H1 (cell line): ENCODE data around the gene BMPR1A. TPM values are rescaled to one million over a fixed set of nuclear protein-coding genes. Genes with fewer than 3 reads are reported as not detected.

Experiments used
- CTCF ChIA-PET: fragments of 300-600 bp; sonication (Branson Sonifier 250); formaldehyde crosslinking; loops from one replicate; lab custom pipeline; 2021; ENCODE audit not compliant: partially characterized antibody; lab: Charles Lee
- POLR2A ChIA-PET: fragments of 300-600 bp; sonication (Branson Sonifier 250); formaldehyde crosslinking; loops from one replicate; lab custom pipeline; 2021; ENCODE audit warnings: inconsistent platforms; ENCODE audit not compliant: partially characterized antibody; lab: Charles Lee
- DNase-seq, 2 experiments: peaks; one replicate each; pipeline versions ENCODE4 v3.0.0 to v3.0.0-alpha.2; 2010 to 2022; ENCODE audit warnings: low spot score in 2 of 2, low read depth in 1 of 2, mixed read lengths in 1 of 2
- FAIRE-seq: peaks from 2 replicates; lab custom pipeline; 2011; peaks lifted over from hg19 to GRCh38; lab: Jason Lieb, UNC
- H2AFZ ChIP-seq: 2 replicates; pipeline ENCODE4 v1.8.1; 2012; ENCODE audit warnings: low read length, inconsistent platforms
- H2AK5ac ChIP-seq: 2 replicates; pipeline ENCODE4 v1.6.1; 2013; ENCODE audit warnings: low read depth, low read length
- H2BK120ac ChIP-seq: replicated peaks from 2 replicates; pipeline ENCODE3; 2013; ENCODE audit warnings: low read depth, low read length, inconsistent platforms
- H2BK12ac ChIP-seq: 2 replicates; pipeline ENCODE4 v1.6.1; 2013; ENCODE audit warnings: low read depth, low read length
- H2BK15ac ChIP-seq: 2 replicates; pipeline ENCODE4 v1.6.1; 2013; ENCODE audit warnings: low read length
- H2BK20ac ChIP-seq: 2 replicates; pipeline ENCODE4 v1.6.1; 2013; ENCODE audit warnings: low read length
- H2BK5ac ChIP-seq: 2 replicates; pipeline ENCODE4 v1.6.1; 2013; ENCODE audit warnings: low read depth, low read length
- H3K14ac ChIP-seq: 2 replicates; pipeline ENCODE4 v1.6.1; 2013; ENCODE audit warnings: inconsistent platforms; ENCODE audit not compliant: insufficient read length
- H3K18ac ChIP-seq: 2 replicates; pipeline ENCODE4 v1.6.1; 2013; ENCODE audit warnings: low read length; ENCODE audit errors: extremely low read depth
- H3K23ac ChIP-seq: 2 replicates; pipeline ENCODE4 v1.6.1; 2013; ENCODE audit warnings: inconsistent platforms; ENCODE audit not compliant: insufficient read length
- H3K23me2 ChIP-seq: 2 replicates; pipeline ENCODE4 v1.6.1; 2013; ENCODE audit warnings: low read depth, low read length
- H3K27ac ChIP-seq: 2 replicates; pipeline ENCODE4 v1.6.1; 2011; ENCODE audit warnings: low read depth, low read length, inconsistent platforms
- H3K27me3 ChIP-seq, 4 experiments: replicated peaks in 1 of 4; 1 replicate in 1 of 4; 2 replicates in 3 of 4; pipeline versions ENCODE4 v1.6.1 to v1.8.1; 2011 to 2013; ENCODE audit warnings: low read length in 3 of 4, mild to moderate bottlenecking in 3 of 4, inconsistent platforms in 2 of 4, mixed read lengths in 2 of 4, moderate library complexity in 1 of 4; ENCODE audit not compliant: control insufficient read depth in 3 of 4, insufficient read depth in 3 of 4; ENCODE audit errors: extremely low read depth in 1 of 4
- H3K36me3 ChIP-seq, 4 experiments: 2 replicates each; pipeline versions ENCODE4 v1.6.1 to v1.8.1; 2011 to 2013; ENCODE audit warnings: mild to moderate bottlenecking in 4 of 4, low read length in 3 of 4, moderate library complexity in 2 of 4, control low read depth in 1 of 4, inconsistent platforms in 1 of 4; ENCODE audit not compliant: insufficient read depth in 4 of 4, control insufficient read depth in 2 of 4
- H3K4ac ChIP-seq: replicated peaks from 2 replicates; pipeline ENCODE3; 2013; ENCODE audit warnings: low read length, low read depth, mixed read lengths, inconsistent platforms; ENCODE audit not compliant: insufficient read length
- H3K4me1 ChIP-seq, 4 experiments: replicated peaks in 1 of 4; 1 replicate in 1 of 4; 2 replicates in 3 of 4; pipeline versions ENCODE4 v1.6.1 to v1.8.1; 2011 to 2013; ENCODE audit warnings: low read length in 3 of 4, inconsistent platforms in 2 of 4, mixed read lengths in 1 of 4; ENCODE audit not compliant: insufficient read depth in 4 of 4, control insufficient read depth in 3 of 4
- H3K4me2 ChIP-seq, 2 experiments: 2 replicates each; pipeline versions ENCODE4 v1.6.1 to v1.8.1; 2011 to 2013; ENCODE audit warnings: low read depth in 2 of 2, low read length in 2 of 2, control low read depth in 1 of 2, inconsistent platforms in 1 of 2, mild to moderate bottlenecking in 1 of 2; ENCODE audit not compliant: insufficient read depth in 1 of 2
- H3K4me3 ChIP-seq, 4 experiments: fragments of 200-600, 300-600 bp in 1 of 4; sonication (generic), shearing (Covaris generic), sonication (Bioruptor Twin) in 1 of 4; 2 replicates each; pipeline versions ENCODE4 v1.5.1 to v1.8.1; 2011 to 2016; ENCODE audit warnings: low read length in 4 of 4, low read depth in 3 of 4, control low read depth in 2 of 4, inconsistent platforms in 2 of 4, mild to moderate bottlenecking in 2 of 4, mixed read lengths in 1 of 4, moderate library complexity in 1 of 4; ENCODE audit not compliant: insufficient read depth in 2 of 4; ENCODE audit errors: extremely low read depth in 1 of 4
- H3K56ac ChIP-seq: replicated peaks from 2 replicates; pipeline ENCODE3; 2013; ENCODE audit warnings: low read depth, mild to moderate bottlenecking, mixed read lengths, low read length, inconsistent platforms; ENCODE audit not compliant: insufficient read length
- H3K79me1 ChIP-seq: 2 replicates; pipeline ENCODE4 v1.6.1; 2013; ENCODE audit warnings: low read depth, low read length, control low read depth
- H3K79me2 ChIP-seq, 2 experiments: 2 replicates each; pipeline versions ENCODE4 v1.6.1 to v1.8.1; 2012 to 2013; ENCODE audit warnings: low read length in 2 of 2, mild to moderate bottlenecking in 2 of 2, inconsistent platforms in 1 of 2; ENCODE audit not compliant: insufficient read depth in 2 of 2, control insufficient read depth in 1 of 2
- H3K9ac ChIP-seq, 4 experiments: replicated peaks in 1 of 4; 1 replicate in 1 of 4; 2 replicates in 3 of 4; pipeline versions ENCODE4 v1.6.1 to v1.8.1; 2011 to 2013; ENCODE audit warnings: low read depth in 3 of 4, low read length in 3 of 4, control low read depth in 2 of 4, mild to moderate bottlenecking in 2 of 4, moderate library complexity in 2 of 4, inconsistent platforms in 1 of 4; ENCODE audit errors: extremely low read depth in 1 of 4
- H3K9me3 ChIP-seq, 2 experiments: 2 replicates each; pipeline versions ENCODE4 v1.6.1 to v1.8.1; 2012 to 2013; ENCODE audit warnings: mild to moderate bottlenecking in 2 of 2, moderate library complexity in 2 of 2, control low read depth in 1 of 2, inconsistent platforms in 1 of 2, low read depth in 1 of 2, low read length in 1 of 2, mixed read lengths in 1 of 2; ENCODE audit not compliant: insufficient read depth in 2 of 2
- H4K20me1 ChIP-seq, 2 experiments: replicated peaks in 1 of 2; 2 replicates each; pipeline versions ENCODE3 to v1.8.1; 2011 to 2013; ENCODE audit warnings: inconsistent platforms in 2 of 2, low read length in 2 of 2, mild to moderate bottlenecking in 1 of 2; ENCODE audit not compliant: insufficient read depth in 2 of 2, control insufficient read depth in 1 of 2
- H4K5ac ChIP-seq: 2 replicates; pipeline ENCODE4 v1.6.1; 2013; ENCODE audit warnings: low read length, low read depth, mixed read lengths, inconsistent platforms; ENCODE audit not compliant: insufficient read length
- H4K8ac ChIP-seq: 2 replicates; pipeline ENCODE4 v1.8.0; 2013; ENCODE audit warnings: mild to moderate bottlenecking, moderate library complexity, low read length, inconsistent platforms; ENCODE audit not compliant: insufficient read depth; ENCODE audit errors: extremely low read depth
- H4K91ac ChIP-seq: replicated peaks from 2 replicates; pipeline ENCODE3; 2013; ENCODE audit warnings: low read length, mixed read lengths, inconsistent platforms; ENCODE audit not compliant: insufficient read length
- EP300 ChIP-seq, 2 experiments: IDR thresholded peaks; 1 replicate in 1 of 2; 2 replicates in 1 of 2; pipeline ENCODE4 v1.6.1; 2011 to 2012; ENCODE audit warnings: low read depth in 2 of 2, low read length in 2 of 2, mild to moderate bottlenecking in 2 of 2, borderline replicate concordance in 1 of 2, inconsistent platforms in 1 of 2, moderate library complexity in 1 of 2
- GTF2F1 ChIP-seq: IDR thresholded peaks from 2 replicates; pipeline ENCODE4 v1.6.1; 2012; ENCODE audit warnings: low read depth, low read length, improper control_type of control experiment, borderline replicate concordance
- HDAC2 ChIP-seq, 2 experiments: fragments of 300-600 bp in 1 of 2; sonication (generic) in 1 of 2; IDR thresholded peaks; 2 replicates each; pipeline ENCODE4 v1.6.1; 2011 to 2012; ENCODE audit warnings: low read depth in 2 of 2, low read length in 2 of 2, mild to moderate bottlenecking in 2 of 2, moderate library complexity in 2 of 2, borderline replicate concordance in 1 of 2, inconsistent platforms in 1 of 2
- HDAC6 ChIP-seq: IDR thresholded peaks from one replicate; pipeline ENCODE4 v1.7.1; 2012; ENCODE audit warnings: low read depth, mild to moderate bottlenecking, inconsistent platforms, low read length, moderate library complexity
- MAFK ChIP-seq: IDR thresholded peaks from 2 replicates; pipeline ENCODE4 v1.6.1; 2012; ENCODE audit warnings: low read depth, mild to moderate bottlenecking, improper control_type of control experiment, low read length
- MAX ChIP-seq: IDR thresholded peaks from 2 replicates; pipeline ENCODE4 v1.6.1; 2012; ENCODE audit warnings: inconsistent platforms
- SP4 ChIP-seq: IDR thresholded peaks from 2 replicates; pipeline ENCODE4 v1.6.1; 2012; ENCODE audit warnings: low read length, inconsistent platforms
- TCF12 ChIP-seq: IDR thresholded peaks from 2 replicates; pipeline ENCODE4 v1.6.1; 2011; ENCODE audit warnings: low read depth, mild to moderate bottlenecking, low read length
- YY1 ChIP-seq: IDR thresholded peaks from 2 replicates; pipeline ENCODE4 v1.6.1; 2011; ENCODE audit warnings: low read depth, mild to moderate bottlenecking, low read length
- WGBS, 2 experiments: shearing (Covaris generic) in 1 of 2; methylation state at CpG; one replicate each; pipeline versions ENCODE4 v1.1.6 to v1.1.7; 2013 to 2015; ENCODE audit warnings: low lambda C conversion rate in 2 of 2, mixed read lengths in 2 of 2, inconsistent platforms in 1 of 2, low coverage in 1 of 2, missing lambda C conversion rate in 1 of 2; ENCODE audit not compliant: insufficient replicate concordance in 2 of 2, insufficient coverage in 1 of 2, insufficient read length in 1 of 2; ENCODE audit errors: extremely low coverage in 1 of 2, missing lambda C conversion rate in 1 of 2; 5-methylcytosine and 5-hydroxymethylcytosine counted together
- polyA plus RNA-seq, 7 experiments: library from polyadenylated mRNA; depleted of rRNA in 3 of 7; stranded (reverse) in 5 of 7; unstranded in 2 of 7; fragments of >200 nt in 5 of 7; fragments of 200-250 nt in 2 of 7; gene quantifications; 1 replicate in 5 of 7; 2 replicates in 1 of 7; 4 replicates in 1 of 7; pipeline versions ENCODE4 v1.2.1 to v1.2.3, GENCODE V29; 2011 to 2013; ENCODE audit warnings: missing spikeins in 2 of 7, mixed read lengths in 2 of 7
- total RNA-seq: library from RNA; stranded (reverse); fragmentation: NEBNext Ultra II Directional; extraction: Animal tissue kit (Norgen Biotek cat#: 25700); gene quantifications from 2 replicates; pipeline ENCODE4 v1.2.1, GENCODE V29; 2021

Gene BMPR1A
- total and polyA plus RNA-seq, 2 of the 8 experiments (the other 6 are each of a cell fraction or from before 2014, with no cell fraction given) = 34.4 to 129 TPM

GRCh38 chr10:86747796-86748581 lies 8.4 kb upstream of the BMPR1A start:
- Histone ChIP-seq H3K4me1 (peaks cover 0 to 6% (median 4%) of the 10 kb centered on the region in 4 experiments; a peak in 6 of 7 replicates), H3K27me3 (no peaks in the 10 kb centered on the region), H3K14ac (no peak overlapping the region), H4K20me1 (peaks cover 3 to 5% of the 10 kb centered on the region in 2 experiments), H3K56ac (no peak overlapping the region), H4K8ac (no peak overlapping the region), H2BK12ac (no peak overlapping the region), H3K4me3 (no peak overlapping the region), H3K4me2 (no peak overlapping the region), H2BK5ac (no peak overlapping the region), H3K4ac (no peak overlapping the region), H2BK120ac (no peak overlapping the region), H3K18ac (no peak overlapping the region), H2BK20ac (no peak overlapping the region), H3K36me3 (no peaks in the 10 kb centered on the region), H2BK15ac (no peak overlapping the region), H3K27ac (no peak overlapping the region), H4K5ac (no peak overlapping the region), H3K79me1 (peaks cover 5% of the 10 kb centered on the region; the same call in 1 of the 2 replicates)
- ChIA-PET POLR2A (interaction anchor here (0.9 to 1.2 kb wide), 2 partner anchors 8 to 10 kb away, joined by 3 read pairs; no protein-coding TSS in a partner anchor), CTCF (interaction anchor here (1.0 to 1.8 kb wide), 3 partner anchors 151 to 170 kb away, joined by 3 to 6 read pairs (median 3); no protein-coding TSS in a partner anchor)
- 84% methylated on average over 7 of the region's 7 CpGs; no CpG with 5 or more reads in 1 of the 2 experiments for WGBS, 2 experiments
- FAIRE-seq = no peak
- TF ChIP-seq GTF2F1 (no peak), YY1 (no peak), TCF12 (no peak), MAFK (no peak), MAX (no peak), HDAC2 (IDR thresholded peaks at IDR 0.05; ENCODE audit: borderline replicate concordance in 1 of 2, low read depth in 2 of 2, low read length in 2 of 2) (no peak), HDAC6 (no peak), EP300 (IDR thresholded peaks at IDR 0.05; ENCODE audit: borderline replicate concordance in 1 of 2, low read depth in 2 of 2, low read length in 2 of 2) (no peak), SP4 (no peak)
- TF ChIP-seq, all 59 proteins: peak for 0
- H3K23me2 ChIP-seq = no peaks in the 10 kb centered on the region
- no peak overlapping the region for H2AK5ac ChIP-seq
- H3K9me3 ChIP-seq = no peaks in the 10 kb centered on the region
- DNase-seq = no peak
- no peak overlapping the region for H2AFZ ChIP-seq
- H4K91ac ChIP-seq = no peak overlapping the region
- H3K9ac ChIP-seq = no peak overlapping the region
- H3K23ac ChIP-seq = no peak overlapping the region
- peaks cover 0 to 13% of the 10 kb centered on the region in 2 experiments; a peak in 3 of 4 replicates for H3K79me2 ChIP-seq
